WI38 (cell line): ENCODE data around the gene KANK2.

Experiments used
- H3K4me3 ChIP-seq: 2 replicates; pipeline ENCODE4 v1.5.1; 2011; ENCODE audit warnings: low read depth, mild to moderate bottlenecking, control low read depth, low read length
- TF ChIP-seq, protein P1 (sequence below): IDR thresholded peaks from 2 replicates; pipeline ENCODE4 v1.5.1; 2012; ENCODE audit warnings: low read depth, mild to moderate bottlenecking, control low read depth, low read length

Gene KANK2

DNA sequence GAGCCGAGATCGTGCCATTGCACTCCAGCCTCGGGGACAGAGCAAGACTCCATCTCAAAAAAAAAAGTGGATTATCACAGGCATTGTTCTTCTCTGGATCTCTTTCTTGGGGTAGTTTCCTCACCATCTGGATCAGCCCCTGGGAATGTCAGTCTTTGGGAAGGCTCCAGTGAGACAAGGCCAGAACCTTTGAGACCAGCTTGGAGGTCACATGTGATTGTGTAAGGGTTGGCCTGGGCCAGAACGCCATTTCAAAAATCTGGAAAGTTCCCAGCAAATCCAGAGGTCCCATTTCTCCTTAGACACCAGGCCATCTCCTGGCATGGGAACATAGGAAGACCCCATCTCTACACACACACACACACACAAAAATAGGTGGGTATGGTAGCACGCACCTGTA lies 27.8 kb upstream of the KANK2 start:
- no peak overlapping the region for H3K4me3 ChIP-seq
- TF ChIP-seq, protein P1, sequence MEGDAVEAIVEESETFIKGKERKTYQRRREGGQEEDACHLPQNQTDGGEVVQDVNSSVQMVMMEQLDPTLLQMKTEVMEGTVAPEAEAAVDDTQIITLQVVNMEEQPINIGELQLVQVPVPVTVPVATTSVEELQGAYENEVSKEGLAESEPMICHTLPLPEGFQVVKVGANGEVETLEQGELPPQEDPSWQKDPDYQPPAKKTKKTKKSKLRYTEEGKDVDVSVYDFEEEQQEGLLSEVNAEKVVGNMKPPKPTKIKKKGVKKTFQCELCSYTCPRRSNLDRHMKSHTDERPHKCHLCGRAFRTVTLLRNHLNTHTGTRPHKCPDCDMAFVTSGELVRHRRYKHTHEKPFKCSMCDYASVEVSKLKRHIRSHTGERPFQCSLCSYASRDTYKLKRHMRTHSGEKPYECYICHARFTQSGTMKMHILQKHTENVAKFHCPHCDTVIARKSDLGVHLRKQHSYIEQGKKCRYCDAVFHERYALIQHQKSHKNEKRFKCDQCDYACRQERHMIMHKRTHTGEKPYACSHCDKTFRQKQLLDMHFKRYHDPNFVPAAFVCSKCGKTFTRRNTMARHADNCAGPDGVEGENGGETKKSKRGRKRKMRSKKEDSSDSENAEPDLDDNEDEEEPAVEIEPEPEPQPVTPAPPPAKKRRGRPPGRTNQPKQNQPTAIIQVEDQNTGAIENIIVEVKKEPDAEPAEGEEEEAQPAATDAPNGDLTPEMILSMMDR: no peak

DNA sequence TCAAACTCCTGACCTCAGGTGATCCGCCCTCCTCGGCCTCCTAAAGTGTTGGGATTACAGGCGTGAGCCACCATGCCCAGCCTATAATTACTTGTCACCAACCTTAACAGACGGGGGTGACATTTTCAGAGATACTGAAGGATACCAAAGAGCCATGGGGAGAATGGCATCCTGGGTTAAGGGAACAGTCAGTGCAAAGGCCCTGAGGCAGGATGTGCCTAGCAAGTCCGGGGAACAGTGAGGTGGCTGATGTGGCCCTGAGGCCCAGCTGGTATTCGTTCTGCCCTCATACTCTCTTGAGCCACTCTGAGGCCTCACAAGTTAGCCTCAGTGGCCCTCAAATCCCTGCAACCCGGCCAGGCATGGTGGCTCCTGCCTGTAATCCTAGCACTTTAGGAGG lies 27.1 kb upstream of the KANK2 start:
- TF ChIP-seq, protein P1: no peak
- no peak overlapping the region for H3K4me3 ChIP-seq

DNA sequence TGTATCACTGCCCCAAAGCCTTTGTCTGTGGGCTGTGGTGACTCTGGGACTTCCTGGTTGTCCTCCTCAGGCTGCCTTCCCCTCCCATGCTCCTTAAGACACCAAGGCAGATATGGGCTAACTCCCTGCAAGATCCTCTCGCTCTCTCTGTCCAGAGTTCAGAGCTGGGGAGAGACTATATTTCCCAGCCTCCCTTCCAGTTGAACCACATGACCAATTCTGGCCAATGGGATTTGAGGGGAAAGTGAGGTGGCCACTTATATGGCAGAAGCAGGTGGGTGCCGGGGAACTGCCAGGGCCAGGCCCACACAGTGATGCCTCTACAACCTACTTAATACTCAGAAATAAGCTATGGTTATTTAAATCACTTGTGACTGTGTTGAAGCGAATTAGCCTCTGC lies 25.9 kb upstream of the KANK2 start:
- TF ChIP-seq, protein P1: no peak

DNA sequence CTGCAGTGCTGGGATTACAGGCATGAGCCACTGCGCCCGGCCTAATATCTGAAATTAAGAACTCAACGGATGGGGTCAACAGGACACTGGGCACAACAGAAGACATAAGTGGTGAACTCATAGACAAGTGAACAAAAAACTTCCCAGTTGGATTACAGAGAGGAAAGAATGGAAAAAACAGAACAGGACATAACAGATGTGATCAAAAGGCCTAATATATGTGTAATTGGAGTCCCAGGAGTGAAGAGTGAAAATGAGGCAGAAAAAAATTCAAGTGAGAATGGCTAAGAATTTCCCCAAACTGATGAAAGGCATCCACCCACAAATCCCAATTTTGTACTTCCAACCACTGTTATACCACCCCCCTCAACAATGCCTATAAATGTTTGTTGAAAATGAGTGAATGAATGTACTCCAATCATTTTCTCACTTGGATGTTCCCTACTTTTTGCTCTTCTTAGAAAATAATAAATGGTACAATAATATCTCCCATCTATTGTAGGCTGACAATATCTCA lies 23.8 kb upstream of the KANK2 start:
- TF ChIP-seq, protein P1: no peak
- H3K4me3 ChIP-seq: no peak overlapping the region

More for the DNA sequence above, 25.9 kb upstream of the KANK2 start:
- H3K4me3 ChIP-seq: no peak overlapping the region

DNA sequence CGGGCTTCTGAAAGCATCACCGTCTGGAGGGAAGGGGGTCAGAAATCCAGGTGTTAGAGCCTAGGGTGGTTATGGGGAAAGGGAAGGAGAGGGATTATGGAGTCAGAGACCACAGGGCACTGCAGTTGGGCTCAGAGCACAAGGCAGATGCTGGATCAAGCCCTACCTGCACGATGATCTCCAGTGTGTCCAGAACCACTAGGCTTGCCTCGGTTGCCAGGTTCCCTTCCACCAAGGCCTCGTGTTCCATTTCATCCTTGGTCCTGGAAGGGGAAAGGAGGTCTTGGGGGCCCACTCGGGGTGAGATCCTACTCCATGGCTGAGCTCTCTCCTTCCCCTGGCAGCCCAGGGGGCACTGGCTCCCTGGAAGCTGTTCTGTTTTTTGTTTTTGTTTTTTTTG lies 17.0 kb upstream of the KANK2 start:
- TF ChIP-seq, protein P1: no peak
- no peak overlapping the region for H3K4me3 ChIP-seq

DNA sequence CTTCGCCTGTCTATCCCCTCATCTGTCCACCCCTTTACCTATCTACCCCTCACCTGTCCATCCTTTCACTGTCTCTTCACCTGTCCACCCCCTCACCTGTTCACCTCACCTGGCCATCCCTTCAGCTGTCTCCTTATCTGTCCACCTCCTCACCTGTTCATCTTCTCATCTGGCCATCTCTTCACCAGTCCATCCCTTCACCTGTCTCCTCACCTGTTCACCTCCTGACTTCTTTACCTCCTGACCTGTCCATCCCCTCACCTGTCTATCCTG lies 13.2 kb upstream of the KANK2 start:
- no peak overlapping the region for H3K4me3 ChIP-seq
- TF ChIP-seq, protein P1: no peak

DNA sequence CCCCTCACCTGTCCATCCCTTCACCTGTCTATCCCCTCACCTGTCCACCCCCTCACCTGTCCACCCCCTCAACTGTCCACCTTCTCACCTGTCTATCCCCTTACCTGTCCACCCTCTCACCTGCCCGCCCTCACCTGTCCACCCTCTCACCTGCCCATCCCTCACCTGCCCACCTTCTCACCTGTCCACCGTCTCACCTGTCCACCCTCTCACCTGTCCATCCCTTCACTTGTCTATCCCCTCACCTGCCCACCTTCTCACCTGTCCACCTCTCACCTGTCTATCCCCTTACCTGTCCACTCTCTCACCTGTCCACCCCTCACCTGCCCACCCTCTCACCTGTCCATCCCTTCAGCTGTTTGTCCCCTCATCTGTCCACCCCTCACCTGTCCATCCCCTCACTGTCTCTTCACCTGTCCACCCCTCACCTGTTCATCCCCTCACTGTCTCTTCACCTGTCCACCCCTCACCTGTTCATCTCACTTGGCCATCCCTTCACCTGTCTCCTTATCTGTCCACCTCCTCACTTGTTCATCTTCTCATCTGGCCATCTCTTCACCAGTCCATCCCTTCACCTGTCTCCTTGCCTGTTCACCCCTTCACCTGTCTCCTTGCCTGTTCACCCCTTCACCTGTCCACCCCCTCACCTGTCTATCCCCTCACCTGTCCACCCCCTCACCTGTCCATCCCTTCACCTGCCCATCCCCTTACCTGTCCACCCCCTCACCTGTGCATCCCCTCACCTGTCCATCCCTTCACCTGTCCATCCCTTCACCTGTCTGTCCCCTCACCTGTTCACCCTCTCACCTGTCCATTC lies 12.7 kb upstream of the KANK2 start:
- H3K4me3 ChIP-seq: no peak overlapping the region
- TF ChIP-seq, protein P1: no peak
